NCI-H1436 (cell line): ENCODE data around the gene SOX5.
"Not testable (repeated sequence)": the region's sequence is repeated elsewhere in the genome, so short reads cannot be mapped to it uniquely, and the experiment has no call there.

Experiments used
- DNase-seq: peaks from one replicate; lab custom pipeline; 2025; lab: John Stamatoyannopoulos, UW

Gene SOX5

GRCh38 chr12:23834076-23834475 lies 115.4 kb downstream of the SOX5 start:
- DNase-seq: no peak

GRCh38 chr12:23831739-23832138 lies 117.7 kb downstream of the SOX5 start:
- no peak for DNase-seq

- DNase-seq: no peak
These were observed 119.3 kb downstream of the SOX5 start for GRCh38 chr12:23830210-23830609.

GRCh38 chr12:23827353-23827752 lies 122.1 kb downstream of the SOX5 start:
- no peak for DNase-seq

GRCh38 chr12:23825124-23825523 lies 124.3 kb downstream of the SOX5 start:
- not testable (repeated sequence) for DNase-seq

GRCh38 chr12:23824358-23824757 lies 125.1 kb downstream of the SOX5 start:
- no peak for DNase-seq

GRCh38 chr12:23822883-23823282 lies 126.6 kb downstream of the SOX5 start:
- not testable (repeated sequence) for DNase-seq

- no peak for DNase-seq
These were observed 132.1 kb downstream of the SOX5 start for GRCh38 chr12:23817345-23817744.

- DNase-seq: no peak
These were observed 133.0 kb downstream of the SOX5 start for GRCh38 chr12:23816394-23816851.

GRCh38 chr12:23815810-23816209 lies 133.7 kb downstream of the SOX5 start:
- DNase-seq: no peak

GRCh38 chr12:23813206-23813605 lies 136.3 kb downstream of the SOX5 start:
- no peak for DNase-seq

- no peak for DNase-seq
These were observed 139.1 kb downstream of the SOX5 start for GRCh38 chr12:23810329-23810902.

GRCh38 chr12:23803540-23803939 lies 145.9 kb downstream of the SOX5 start:
- DNase-seq: no peak

GRCh38 chr12:23795494-23795893 lies 154.0 kb downstream of the SOX5 start:
- DNase-seq: no peak

- no peak for DNase-seq
These were observed 168.4 kb downstream of the SOX5 start for GRCh38 chr12:23781118-23781517.

GRCh38 chr12:23775208-23775607 lies 174.3 kb downstream of the SOX5 start:
- DNase-seq: no peak

GRCh38 chr12:23771240-23771949 lies 178.1 kb downstream of the SOX5 start:
- DNase-seq: no peak

- DNase-seq: no peak
These were observed 179.1 kb downstream of the SOX5 start for GRCh38 chr12:23770202-23770938.

GRCh38 chr12:23767834-23768233 lies 181.6 kb downstream of the SOX5 start:
- DNase-seq: no peak

GRCh38 chr12:23763724-23764123 lies 185.7 kb downstream of the SOX5 start:
- no peak for DNase-seq

- no peak for DNase-seq
These were observed 189.0 kb downstream of the SOX5 start for GRCh38 chr12:23760495-23760894.

GRCh38 chr12:23758608-23759007 lies 190.9 kb downstream of the SOX5 start:
- DNase-seq: no peak

GRCh38 chr12:23757541-23757962 lies 191.9 kb downstream of the SOX5 start:
- DNase-seq: no peak
